IPS-20b (cell line): Measurements from ENCODE around the gene DNTT.

Experiments used
- H3K27ac ChIP-seq: one replicate; pipeline ENCODE4 v1.5.1; 2013; ENCODE audit warnings: low read length
- H3K27me3 ChIP-seq: 2 replicates; pipeline ENCODE4 v1.6.1; 2013; ENCODE audit warnings: mild to moderate bottlenecking, low read length, inconsistent platforms; ENCODE audit not compliant: insufficient read depth
- H3K36me3 ChIP-seq: 2 replicates; pipeline ENCODE4 v1.6.1; 2013; ENCODE audit warnings: low read depth, mild to moderate bottlenecking, inconsistent platforms, low read length, moderate library complexity; ENCODE audit not compliant: insufficient read depth
- H3K4me1 ChIP-seq: 2 replicates; pipeline ENCODE4 v1.6.1; 2013; ENCODE audit warnings: mild to moderate bottlenecking, control low read depth, inconsistent platforms, low read length, moderate library complexity; ENCODE audit not compliant: insufficient read depth
- H3K4me3 ChIP-seq: 2 replicates; pipeline ENCODE4 v1.5.1; 2013; ENCODE audit warnings: mild to moderate bottlenecking, low read length, inconsistent platforms
- H3K9ac ChIP-seq: 2 replicates; pipeline ENCODE4 v1.6.1; 2013; ENCODE audit warnings: low read depth, mild to moderate bottlenecking, inconsistent platforms, low read length, moderate library complexity
- H3K9me3 ChIP-seq: 2 replicates; pipeline ENCODE4 v1.6.1; 2013; ENCODE audit warnings: mild to moderate bottlenecking, low read depth, low read length, inconsistent platforms; ENCODE audit not compliant: insufficient read depth

The DNTT gene

DNA sequence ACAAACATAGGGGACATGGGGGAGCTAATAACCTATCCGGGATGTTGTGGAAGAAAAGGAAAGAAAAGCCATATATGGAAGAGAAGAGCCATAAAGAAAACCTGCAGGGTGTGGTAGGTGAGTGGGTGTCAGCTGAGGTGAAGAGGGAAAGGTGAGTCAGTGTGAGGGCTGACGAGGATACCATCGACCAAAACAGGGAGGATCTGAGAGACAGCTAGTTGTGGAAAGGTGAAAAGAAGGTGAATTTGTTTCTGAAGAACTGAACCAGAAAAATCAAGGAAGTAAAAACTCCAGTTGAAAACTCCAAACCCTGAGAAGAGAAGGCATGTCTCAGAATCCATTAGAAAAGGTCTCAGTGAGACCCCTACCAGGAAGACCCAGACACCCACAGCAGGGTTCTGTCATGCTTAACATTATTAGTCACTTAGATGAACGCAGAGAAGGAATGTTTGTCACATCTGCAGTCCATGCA lies 37.0 kb upstream of the DNTT start:
- H3K36me3 ChIP-seq, result no peaks in the 10 kb centered on the region
- no peak overlapping the region for H3K9ac ChIP-seq
- peaks cover 5% of the 10 kb centered on the region; the same call in 1 of the 2 replicates for H3K4me1 ChIP-seq
- no peak overlapping the region for H3K4me3 ChIP-seq
- H3K9me3 ChIP-seq, result no peaks in the 10 kb centered on the region
- H3K27ac ChIP-seq, result no peak overlapping the region
- H3K27me3 ChIP-seq, result no peaks in the 10 kb centered on the region

DNA sequence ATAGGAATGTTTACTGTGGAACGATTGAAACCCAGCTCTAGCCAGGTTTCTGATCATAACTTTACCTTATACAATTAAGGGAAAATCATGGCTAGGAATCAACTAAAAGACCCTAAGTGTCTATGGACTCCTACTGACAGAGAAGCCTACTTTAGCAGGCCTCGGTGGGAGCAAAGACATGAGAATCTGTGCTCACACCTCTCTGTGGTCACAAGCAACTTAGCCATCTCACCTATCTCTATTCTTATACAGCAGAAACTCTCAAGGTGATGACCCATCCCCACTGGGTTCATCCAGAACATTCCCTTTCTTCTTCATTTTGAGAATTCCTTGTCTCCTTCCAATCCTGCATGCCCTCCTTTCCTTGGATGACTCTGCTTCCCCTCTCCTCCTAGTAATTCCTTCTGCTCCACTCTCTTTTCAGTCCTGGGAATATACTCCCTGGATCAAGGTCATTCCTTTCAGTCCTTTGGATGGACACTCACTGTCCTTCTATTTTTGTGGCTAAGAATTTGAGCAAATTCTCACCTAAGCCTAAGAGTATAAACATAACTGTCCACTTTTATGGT lies 35.8 kb upstream of the DNTT start:
- Histone ChIP-seq H3K36me3 (no peaks in the 10 kb centered on the region), H3K4me3 (no peak overlapping the region), H3K27me3 (no peaks in the 10 kb centered on the region), H3K9me3 (no peaks in the 10 kb centered on the region), H3K4me1 (peaks cover under 1% of the 10 kb centered on the region; the same call in 1 of the 2 replicates), H3K9ac (no peak overlapping the region), H3K27ac (no peak overlapping the region)

DNA sequence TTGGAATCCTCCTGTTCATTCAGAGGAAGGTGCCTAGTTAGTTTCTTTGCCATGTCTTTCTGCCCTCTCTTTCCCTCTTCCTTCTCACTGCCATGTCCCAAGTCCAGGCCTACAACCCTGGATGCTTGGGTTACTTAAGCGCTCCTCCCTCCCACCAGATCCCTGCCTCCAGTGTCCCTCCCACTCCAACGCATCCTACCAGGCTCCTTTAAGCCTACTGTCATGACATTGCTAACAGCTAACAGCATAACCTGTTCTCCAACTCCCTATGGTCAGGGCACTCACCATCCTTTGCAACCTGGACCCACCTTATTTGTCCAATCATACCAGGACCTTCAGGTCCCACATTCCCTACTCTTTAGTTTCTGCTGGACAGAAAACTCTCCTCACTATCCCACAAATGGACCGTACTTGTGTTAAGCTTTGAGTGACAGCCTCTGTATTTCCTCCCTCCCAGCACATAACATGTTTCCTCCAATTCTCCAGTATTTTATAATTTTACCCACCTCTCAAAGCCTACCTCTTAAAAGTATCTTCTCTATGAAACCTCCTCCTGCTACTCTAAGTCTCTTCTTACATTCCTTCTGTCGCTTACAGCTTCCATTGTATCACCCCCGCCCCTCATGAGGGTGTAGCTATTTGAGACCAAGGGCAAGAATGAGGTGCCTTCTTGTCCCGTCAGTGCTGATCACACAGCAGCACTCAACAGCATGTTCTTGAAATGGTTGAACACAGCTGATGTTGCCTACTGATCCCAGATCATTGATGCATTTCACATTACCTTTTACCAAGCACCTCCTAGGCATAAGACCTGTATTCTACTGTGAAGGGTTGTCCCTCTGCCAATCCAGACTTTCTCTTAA lies 34.6 kb upstream of the DNTT start:
- Histone ChIP-seq H3K9ac (no peak overlapping the region), H3K9me3 (no peaks in the 10 kb centered on the region), H3K4me3 (no peak overlapping the region), H3K4me1 (no peaks in the 10 kb centered on the region), H3K36me3 (no peaks in the 10 kb centered on the region), H3K27me3 (no peaks in the 10 kb centered on the region), H3K27ac (no peak overlapping the region)

DNA sequence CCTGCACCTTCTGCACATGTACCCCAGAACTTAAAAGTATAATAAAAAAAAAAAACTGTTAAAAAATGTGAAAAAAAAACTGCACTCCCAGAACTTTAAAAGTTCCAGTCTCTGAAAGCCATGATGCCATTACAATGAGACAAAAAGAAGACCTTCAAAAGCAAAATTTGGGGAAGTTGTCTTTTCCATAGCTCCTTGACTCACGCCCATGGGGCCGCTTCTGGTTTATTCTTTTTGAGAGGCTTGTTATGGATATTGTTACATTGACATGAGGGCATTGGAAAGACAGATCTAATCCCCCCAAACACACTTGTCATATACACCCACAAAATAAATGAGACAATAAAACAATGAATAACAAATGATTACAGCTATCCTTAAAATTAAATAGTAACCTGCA lies 33.7 kb upstream of the DNTT start:
- Histone ChIP-seq H3K9me3 (no peaks in the 10 kb centered on the region), H3K4me1 (no peaks in the 10 kb centered on the region), H3K9ac (no peak overlapping the region), H3K27me3 (no peaks in the 10 kb centered on the region), H3K4me3 (no peak overlapping the region), H3K36me3 (no peaks in the 10 kb centered on the region), H3K27ac (no peak overlapping the region)

- H3K4me1 ChIP-seq, result no peaks in the 10 kb centered on the region
- H3K9me3 ChIP-seq, result no peaks in the 10 kb centered on the region
Observed at GRCh38 chr10:96271016-96271815, 33.0 kb upstream of the DNTT start, which contains the start of gene BLNK. Gene BLNK, minus strand, starts transcription at chr10:96271569. Its CDS starts 171 bp downstream, at chr10:96271398.

DNA sequence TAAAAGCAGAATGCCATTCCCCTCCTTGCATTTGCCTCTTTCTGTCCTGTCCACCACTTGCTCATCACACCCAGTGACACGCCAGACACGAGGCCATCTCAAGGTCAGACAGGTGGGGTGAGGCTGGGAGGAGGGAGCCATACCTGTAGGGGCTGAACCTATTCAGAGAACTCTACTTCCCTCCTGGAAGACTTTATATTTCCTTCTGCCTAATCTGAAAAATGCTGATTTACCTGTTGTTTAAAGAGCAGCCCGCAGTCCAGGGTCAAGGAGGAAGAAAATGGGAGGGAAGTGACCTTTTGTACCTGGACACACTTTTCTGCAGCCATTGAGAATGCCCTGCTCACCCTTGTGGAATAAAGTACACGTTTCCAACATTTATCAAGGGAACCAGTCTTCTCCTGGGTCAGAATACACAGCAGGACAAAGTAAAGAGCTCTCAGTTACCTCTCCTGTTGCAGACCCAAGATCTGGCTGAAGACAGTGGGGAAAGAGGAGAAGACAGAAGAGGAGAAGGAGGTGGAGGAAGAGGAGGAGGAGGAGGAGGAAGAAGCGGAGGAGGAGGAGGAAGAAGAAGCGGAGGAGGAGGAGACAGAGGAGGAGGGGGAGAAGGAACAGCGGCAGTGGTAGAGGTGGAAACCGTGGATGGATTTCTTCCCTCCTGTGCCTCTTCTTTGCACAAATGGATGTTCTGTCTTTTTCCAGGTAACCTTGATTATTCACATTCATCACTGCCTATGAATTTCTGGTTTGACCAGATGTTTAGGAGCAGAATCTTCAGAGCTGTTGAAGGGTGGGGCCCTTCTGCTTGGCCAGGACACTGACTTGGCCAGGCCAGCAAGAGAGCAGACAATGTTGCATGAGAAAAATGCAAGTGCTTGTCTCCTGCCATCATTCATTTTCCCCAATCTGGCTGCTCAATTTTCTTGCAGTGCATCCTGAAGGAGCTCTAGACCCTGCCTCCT lies 31.6 kb upstream of the DNTT start:
- no peaks in the 10 kb centered on the region for H3K36me3 ChIP-seq
- H3K9ac ChIP-seq, result no peak overlapping the region
- H3K9me3 ChIP-seq, result no peaks in the 10 kb centered on the region
- no peak overlapping the region for H3K4me3 ChIP-seq
- H3K27ac ChIP-seq, result no peak overlapping the region
- no peaks in the 10 kb centered on the region for H3K27me3 ChIP-seq
- H3K4me1 ChIP-seq, result no peaks in the 10 kb centered on the region

More at GRCh38 chr10:96271016-96271815, 33.0 kb upstream of the DNTT start, which contains the start of gene BLNK:
- Histone ChIP-seq H3K9ac (no peak within 1 kb of the TSS), H3K36me3 (no peaks in the 10 kb centered on the region), H3K27ac (no peak within 1 kb of the TSS), H3K4me3 (no peak within 1 kb of the TSS), H3K27me3 (no peaks in the 10 kb centered on the region)

DNA sequence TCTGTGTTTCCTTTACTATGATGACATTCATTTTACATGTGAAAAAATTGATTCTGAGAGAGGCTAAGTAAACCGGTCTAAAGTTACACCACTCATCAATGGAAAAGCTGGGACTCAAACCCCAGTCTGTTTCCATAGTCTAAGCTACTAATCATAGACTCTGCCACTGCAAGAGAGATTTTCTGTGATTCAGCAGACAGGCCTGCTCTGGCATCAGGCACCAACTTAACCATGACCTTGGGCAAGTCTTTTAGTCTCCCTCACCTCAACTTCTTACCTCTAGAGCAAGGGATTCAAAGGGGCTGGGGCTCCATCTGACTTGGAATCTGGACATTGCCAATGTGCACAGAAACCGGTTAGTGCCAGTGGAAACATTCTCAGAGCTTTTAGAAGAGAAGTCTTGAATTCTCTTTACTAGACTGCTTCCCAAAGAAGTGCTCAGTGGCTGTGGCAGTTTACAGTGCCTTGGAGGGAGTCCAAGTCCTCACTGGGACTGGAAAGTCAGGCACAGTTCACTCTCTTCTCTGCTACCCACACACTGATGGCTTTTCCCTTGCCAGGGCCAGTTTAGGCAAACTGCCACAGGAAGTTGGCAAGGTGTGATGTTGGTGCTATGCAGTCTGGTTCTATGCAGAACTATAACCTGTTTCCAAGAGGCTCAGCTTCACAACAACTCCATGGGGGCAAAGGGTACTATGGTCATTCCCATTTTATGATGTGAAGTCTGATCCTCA lies 28.4 kb upstream of the DNTT start:
- no peaks in the 10 kb centered on the region for H3K4me1 ChIP-seq
- no peak overlapping the region for H3K4me3 ChIP-seq
- no peaks in the 10 kb centered on the region for H3K36me3 ChIP-seq
- H3K27me3 ChIP-seq, result no peaks in the 10 kb centered on the region
- no peaks in the 10 kb centered on the region for H3K9me3 ChIP-seq
- no peak overlapping the region for H3K27ac ChIP-seq
- H3K9ac ChIP-seq, result no peak overlapping the region

DNA sequence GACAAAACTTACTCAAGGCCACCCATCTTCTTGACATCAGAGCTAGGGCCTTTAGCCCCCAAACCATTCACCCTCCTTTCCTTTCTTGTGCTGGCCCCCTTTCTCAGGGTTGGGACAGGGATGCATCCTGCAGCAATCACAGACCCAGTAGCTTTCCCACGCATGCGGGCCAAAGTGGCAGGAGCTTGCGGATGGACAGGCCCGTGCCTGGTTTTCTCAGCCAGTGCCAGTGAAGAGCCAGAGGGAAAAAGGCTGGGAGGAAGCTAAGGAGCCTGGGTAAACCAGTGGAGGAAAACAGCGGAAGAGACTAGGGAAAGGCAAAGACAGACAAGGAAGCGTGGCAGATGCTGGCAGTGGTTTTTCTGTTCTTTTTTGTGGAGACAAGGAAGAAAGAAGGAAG lies 27.8 kb upstream of the DNTT start:
- no peak overlapping the region for H3K4me3 ChIP-seq
- no peaks in the 10 kb centered on the region for H3K9me3 ChIP-seq
- H3K4me1 ChIP-seq, result no peaks in the 10 kb centered on the region
- H3K27ac ChIP-seq, result no peak overlapping the region
- H3K36me3 ChIP-seq, result no peaks in the 10 kb centered on the region
- H3K27me3 ChIP-seq, result no peaks in the 10 kb centered on the region
- H3K9ac ChIP-seq, result no peak overlapping the region

DNA sequence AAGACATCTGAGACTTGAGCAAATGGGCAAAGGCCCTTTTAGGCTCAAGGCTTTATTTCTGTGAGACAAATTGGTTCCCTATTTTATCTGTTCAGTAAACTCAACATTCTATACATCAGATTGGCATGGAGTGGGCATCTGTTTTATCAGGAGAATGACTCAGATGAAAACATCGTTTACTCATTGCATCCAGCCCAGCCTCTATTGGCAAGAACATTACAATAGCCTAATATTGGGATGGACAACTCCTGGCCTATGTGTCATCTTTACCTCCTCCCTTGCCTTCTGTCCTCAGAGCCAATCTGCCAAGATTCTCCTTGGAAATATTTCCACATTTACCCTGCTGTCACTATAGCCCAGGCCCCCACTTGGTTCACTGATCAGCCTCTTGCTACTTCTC lies 27.4 kb upstream of the DNTT start:
- H3K9me3 ChIP-seq, result no peaks in the 10 kb centered on the region
- H3K9ac ChIP-seq, result no peak overlapping the region
- no peak overlapping the region for H3K27ac ChIP-seq
- H3K4me3 ChIP-seq, result no peak overlapping the region
- H3K4me1 ChIP-seq, result no peaks in the 10 kb centered on the region
- H3K27me3 ChIP-seq, result no peaks in the 10 kb centered on the region
- H3K36me3 ChIP-seq, result no peaks in the 10 kb centered on the region

DNA sequence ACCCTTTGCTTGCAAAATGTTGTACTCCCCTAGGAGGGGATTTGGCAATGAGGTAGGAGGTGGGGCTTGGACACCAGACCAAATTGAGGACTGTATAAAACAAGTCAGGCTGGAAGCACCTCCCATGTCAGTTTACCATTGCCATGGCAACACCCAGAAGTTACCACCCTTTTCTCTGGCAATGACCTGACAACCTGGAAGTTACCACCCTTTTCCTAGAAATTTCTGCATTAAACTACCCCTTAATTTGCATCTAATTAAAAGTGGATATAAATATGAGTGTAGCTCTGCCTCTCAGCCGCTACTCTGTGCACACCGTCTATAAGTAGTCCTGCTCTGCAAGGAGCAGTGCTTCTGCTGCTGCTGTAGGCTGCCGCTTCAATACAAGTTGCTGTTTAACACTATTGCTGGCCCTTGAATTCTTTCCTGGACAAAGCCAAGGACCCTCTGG lies 25.0 kb upstream of the DNTT start:
- no peak overlapping the region for H3K4me3 ChIP-seq
- H3K36me3 ChIP-seq, result no peaks in the 10 kb centered on the region
- no peaks in the 10 kb centered on the region for H3K9me3 ChIP-seq
- H3K27me3 ChIP-seq, result no peaks in the 10 kb centered on the region
- no peak overlapping the region for H3K27ac ChIP-seq
- no peaks in the 10 kb centered on the region for H3K4me1 ChIP-seq
- H3K9ac ChIP-seq, result no peak overlapping the region
